ENCODE results near the gene ALOX15. TPM values are rescaled to one million over a fixed set of nuclear protein-coding genes. Genes with fewer than 3 reads are reported as not detected.

The ALOX15 gene
- total RNA-seq, 4 donors from 2014 or later, result 24.4 to 379 (median 119) TPM; not detected in 1

DNA sequence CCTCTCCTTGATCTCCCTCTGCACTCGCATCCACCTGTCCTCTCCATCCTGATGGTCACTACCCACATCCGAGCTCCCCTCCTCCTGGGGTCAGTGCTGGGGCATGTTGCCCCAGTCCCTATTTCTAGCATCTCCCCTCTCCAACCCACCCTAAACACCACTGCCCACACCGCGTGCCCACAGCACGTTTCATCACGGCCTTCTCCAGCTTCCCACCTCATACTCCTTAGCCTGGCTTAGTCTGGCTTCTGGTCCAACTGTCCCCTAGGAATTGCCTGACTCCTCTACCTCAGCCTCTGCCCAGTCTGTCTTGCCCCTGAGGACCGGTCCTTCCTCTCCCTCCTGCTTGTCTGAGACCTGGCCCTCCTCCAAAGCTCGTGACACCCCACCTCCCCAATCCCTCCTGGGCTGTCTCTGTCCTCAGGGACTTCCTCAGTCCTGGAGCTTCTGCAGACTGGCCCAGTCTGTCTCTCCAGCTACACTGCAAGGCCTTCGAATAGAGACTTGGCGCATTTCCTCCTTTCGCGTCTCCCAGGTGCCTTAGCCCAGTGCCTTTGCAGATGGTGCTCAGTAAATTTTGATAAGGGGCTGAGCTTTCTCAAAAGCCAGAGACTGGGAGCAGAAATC, 4.9 kb downstream of the ALOX15 start:
- DNase-seq (ENCODE audit: low spot score) (no peak), ATAC-seq (ENCODE audit: low FRiP score) (no peak)
- TF ChIP-seq, protein P1, sequence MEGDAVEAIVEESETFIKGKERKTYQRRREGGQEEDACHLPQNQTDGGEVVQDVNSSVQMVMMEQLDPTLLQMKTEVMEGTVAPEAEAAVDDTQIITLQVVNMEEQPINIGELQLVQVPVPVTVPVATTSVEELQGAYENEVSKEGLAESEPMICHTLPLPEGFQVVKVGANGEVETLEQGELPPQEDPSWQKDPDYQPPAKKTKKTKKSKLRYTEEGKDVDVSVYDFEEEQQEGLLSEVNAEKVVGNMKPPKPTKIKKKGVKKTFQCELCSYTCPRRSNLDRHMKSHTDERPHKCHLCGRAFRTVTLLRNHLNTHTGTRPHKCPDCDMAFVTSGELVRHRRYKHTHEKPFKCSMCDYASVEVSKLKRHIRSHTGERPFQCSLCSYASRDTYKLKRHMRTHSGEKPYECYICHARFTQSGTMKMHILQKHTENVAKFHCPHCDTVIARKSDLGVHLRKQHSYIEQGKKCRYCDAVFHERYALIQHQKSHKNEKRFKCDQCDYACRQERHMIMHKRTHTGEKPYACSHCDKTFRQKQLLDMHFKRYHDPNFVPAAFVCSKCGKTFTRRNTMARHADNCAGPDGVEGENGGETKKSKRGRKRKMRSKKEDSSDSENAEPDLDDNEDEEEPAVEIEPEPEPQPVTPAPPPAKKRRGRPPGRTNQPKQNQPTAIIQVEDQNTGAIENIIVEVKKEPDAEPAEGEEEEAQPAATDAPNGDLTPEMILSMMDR (IDR thresholded peaks at IDR 0.05), result no peak

DNA sequence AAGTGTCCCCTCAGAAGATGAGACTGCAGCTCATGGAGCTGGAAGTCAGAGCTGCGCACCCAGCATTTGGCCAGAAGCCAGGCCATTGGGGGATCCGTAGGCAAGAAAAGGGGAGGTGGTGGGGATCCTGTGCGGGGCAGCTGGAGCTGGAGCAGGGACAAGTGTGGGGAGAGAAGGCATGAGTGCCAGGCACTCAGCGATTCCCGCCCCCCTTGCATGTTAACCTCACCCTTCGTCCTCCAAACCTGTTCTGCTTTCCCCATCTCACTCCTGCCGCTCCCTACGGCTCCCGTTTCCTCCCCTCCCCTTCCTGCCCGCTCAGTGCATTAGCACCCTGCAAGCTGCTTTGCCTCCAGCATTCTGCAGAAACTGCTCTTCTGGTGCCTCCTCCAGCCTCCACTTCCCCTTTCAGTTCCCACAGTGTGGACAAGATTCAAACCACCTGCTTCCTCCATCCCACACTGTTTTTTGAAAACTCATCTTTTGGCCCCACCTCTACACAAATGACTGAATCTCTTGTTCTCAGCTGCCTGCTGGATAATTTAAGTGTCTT, 5.6 kb downstream of the ALOX15 start:
- DNase-seq (ENCODE audit: low spot score) (no peak), ATAC-seq (ENCODE audit: low FRiP score) (no peak)
- TF ChIP-seq, protein P1 (IDR thresholded peaks at IDR 0.05), result no peak

DNA sequence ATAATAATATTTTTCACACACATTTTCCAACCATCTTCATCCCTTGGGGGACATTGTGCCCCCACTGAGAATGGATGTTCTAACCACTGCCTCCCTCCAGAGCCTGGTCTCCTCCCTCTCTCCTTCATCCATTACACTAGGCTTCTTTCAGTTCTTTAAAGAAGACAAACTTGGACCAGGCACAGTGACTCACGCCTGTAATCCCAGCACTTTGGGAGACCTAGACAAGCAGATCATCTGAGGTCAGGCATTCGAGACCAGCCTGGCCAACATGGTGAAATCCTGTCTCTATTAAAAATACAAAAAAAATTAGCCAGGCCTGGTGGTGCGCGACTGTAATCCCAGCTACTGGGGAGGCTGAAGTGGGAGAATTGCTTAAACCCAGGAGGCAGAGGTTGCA, 6.5 kb downstream of the ALOX15 start:
- TF ChIP-seq, protein P1 (IDR thresholded peaks at IDR 0.05), result no peak
- DNase-seq (ENCODE audit: low spot score) (no peak), ATAC-seq (ENCODE audit: low FRiP score) (no peak)

DNA sequence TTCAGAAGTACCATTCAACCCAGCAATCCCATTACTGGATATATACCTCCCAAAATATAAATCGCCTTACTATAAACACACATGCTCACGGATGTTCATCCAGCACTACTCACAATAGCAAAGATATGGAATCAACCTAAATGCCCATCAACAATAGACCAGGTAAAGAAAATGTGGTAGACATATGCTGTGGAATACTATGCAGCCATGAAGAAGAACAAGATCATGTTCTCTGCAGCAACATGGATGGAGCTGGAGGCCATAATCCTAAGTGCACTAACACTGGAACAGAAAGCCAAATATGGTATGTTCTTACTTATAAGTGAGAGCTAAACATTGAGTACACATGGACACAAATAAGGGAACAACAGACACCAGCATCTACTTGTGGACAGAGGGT, 7.8 kb downstream of the ALOX15 start:
- ATAC-seq (ENCODE audit: low FRiP score) (no peak), DNase-seq (ENCODE audit: low spot score) (no peak)
- TF ChIP-seq, protein P1 (IDR thresholded peaks at IDR 0.05), result no peak

DNA sequence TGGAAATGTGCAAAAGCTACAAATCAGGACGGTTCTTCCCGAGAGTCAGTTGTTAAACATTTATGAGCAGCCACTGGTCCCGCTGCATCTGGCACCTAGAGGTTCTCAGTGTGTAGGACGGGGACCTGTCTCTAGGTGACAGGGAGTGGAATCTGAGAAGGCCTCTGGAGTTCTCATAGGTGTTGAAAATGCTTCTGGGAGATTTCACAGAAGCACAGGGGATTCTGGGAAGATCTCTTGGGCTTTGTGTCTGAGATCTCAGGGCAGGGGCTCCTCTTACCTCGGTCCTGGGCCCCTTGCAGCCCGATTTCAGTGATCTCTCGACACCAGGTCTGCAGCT, 8.9 kb downstream of the ALOX15 start:
- DNase-seq (ENCODE audit: low spot score) (no peak), ATAC-seq (ENCODE audit: low FRiP score) (no peak)
- TF ChIP-seq, protein P1 (IDR thresholded peaks at IDR 0.05), result no peak

DNA sequence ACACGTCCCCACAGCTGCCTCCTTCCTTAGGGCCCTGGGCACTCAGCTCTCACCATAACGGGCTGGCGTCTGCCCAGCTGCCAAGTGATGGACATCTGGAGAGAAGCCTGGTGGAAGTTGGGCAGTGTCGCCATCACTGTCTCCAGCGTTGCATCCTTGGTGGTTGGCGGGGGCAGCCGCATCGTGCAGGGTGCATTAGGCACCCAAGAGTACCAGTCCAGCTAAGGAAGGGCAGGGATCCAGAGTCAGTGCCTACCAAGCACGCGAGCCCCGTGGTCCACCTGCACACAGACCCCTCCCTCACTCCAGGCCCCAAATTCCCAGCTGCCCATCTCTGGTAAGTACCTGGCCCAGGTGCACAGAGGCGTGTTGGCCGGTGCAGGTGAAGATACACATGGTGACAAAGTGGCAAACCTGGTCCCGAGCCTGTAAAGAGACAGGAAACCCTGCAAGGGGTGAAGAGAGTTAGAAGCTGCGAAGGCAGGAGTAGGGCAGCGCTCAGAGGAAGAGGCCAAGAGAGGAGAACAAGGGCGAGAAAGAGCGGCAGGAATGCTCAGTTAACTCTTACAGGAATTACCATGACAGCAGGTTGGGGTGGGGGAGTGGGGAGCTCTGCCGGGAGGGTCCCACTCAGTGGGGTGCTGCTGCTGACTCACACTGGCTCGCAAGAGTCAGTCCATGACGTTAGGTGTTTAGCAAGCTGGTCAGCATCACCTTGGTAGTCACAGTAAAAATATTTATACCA, 9.5 kb downstream of the ALOX15 start:
- no peak for DNase-seq (ENCODE audit: low spot score)
- TF ChIP-seq, protein P1 (IDR thresholded peaks at IDR 0.05), result no peak

DNA sequence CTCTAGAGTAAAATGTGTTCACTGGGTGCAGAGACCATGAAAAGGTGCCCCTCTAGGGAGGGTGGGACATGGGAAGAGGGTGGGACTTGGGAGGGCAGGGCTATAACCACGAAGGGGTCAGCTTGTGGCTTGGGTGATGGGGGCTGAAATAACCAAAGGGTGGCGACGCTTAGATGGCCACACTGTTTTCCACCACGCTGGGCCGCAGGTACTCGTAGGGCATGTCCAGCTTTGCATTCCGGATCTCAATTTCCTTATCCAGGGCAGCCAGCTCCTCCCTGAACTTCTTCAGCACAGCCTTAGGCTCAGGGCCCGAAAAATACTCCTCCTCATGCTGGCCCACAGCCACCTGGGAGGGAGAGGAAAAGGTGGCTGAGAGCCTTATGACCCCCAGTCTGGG, 10.0 kb downstream of the ALOX15 start:
- no peak for ATAC-seq (ENCODE audit: low FRiP score)
- TF ChIP-seq, protein P1 (IDR thresholded peaks at IDR 0.05), result no peak
- DNase-seq (ENCODE audit: low spot score), result no peak

More for the DNA sequence above, 9.5 kb downstream of the ALOX15 start:
- ATAC-seq (ENCODE audit: low FRiP score), result peak; percentile 73
